Measurements from ENCODE around the gene PPM1D.

The PPM1D gene

GRCh38 chr17:60679287-60679686, 79.3 kb downstream of the PPM1D start:
- intact Hi-C loops (cut with DNase I; ENCODE audit: low total_unique reads): loop anchor here (5.0 kb wide), 2 partner anchors 77 to 733 kb away; partner anchors contain the start of gene PPM1D
- H3K9me3 ChIP-seq: no peaks in the 10 kb centered on the region
- DNase-seq: no peak

DNA sequence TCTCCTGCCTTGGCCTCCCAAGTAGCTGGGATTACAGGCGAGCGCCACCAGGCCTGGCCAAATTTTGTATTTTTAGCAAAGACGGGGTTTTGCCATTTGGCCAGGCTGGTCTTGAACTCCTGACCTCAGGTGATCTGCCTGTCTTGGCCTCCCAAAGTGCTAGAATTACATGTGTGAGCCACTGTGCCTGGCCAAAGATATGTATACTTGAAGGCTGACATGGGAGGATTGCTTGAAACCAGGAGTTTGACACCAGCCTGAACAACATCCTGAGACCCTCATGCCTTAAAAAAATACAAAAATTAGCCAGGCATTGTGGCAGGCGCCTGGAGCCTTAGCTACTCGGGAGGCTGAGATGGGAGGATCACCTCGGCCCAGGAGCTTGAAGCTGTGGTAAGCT, 80.8 kb downstream of the PPM1D start:
- H3K27ac ChIP-seq: no peak overlapping the region
- intact Hi-C loops (cut with DNase I; ENCODE audit: low total_unique reads): no loop called here
- peaks cover 0 to 15% (median 5%) of the 10 kb centered on the region in 4 donors for H3K4me1 ChIP-seq
- no peak for DNase-seq
- no peak overlapping the region for H3K4me3 ChIP-seq
- no peak for TF ChIP-seq CTCF (IDR thresholded peaks at IDR 0.05)
- H3K36me3 ChIP-seq: peaks cover 9 to 34% (median 16%) of the 10 kb centered on the region in 3 donors
- H3K27me3 ChIP-seq: no peaks in the 10 kb centered on the region
- H3K9me3 ChIP-seq: no peaks in the 10 kb centered on the region

More at GRCh38 chr17:60679287-60679686, 79.3 kb downstream of the PPM1D start:
- Histone ChIP-seq H3K27me3 (no peaks in the 10 kb centered on the region), H3K4me1 (peaks cover 0 to 15% (median 5%) of the 10 kb centered on the region in 4 donors), H3K4me3 (no peak overlapping the region), H3K27ac (no peak overlapping the region), H3K36me3 (peaks cover 5 to 21% (median 6%) of the 10 kb centered on the region in 3 donors)
- no peak for TF ChIP-seq CTCF (IDR thresholded peaks at IDR 0.05)

GRCh38 chr17:60685437-60685836, 85.4 kb downstream of the PPM1D start:
- TF ChIP-seq CTCF (IDR thresholded peaks at IDR 0.05): no peak
- H3K4me3 ChIP-seq: no peak overlapping the region
- no peaks in the 10 kb centered on the region for H3K9me3 ChIP-seq
- H3K4me1 ChIP-seq: no peaks in the 10 kb centered on the region
- H3K27ac ChIP-seq: no peak overlapping the region
- intact Hi-C loops (cut with DNase I; ENCODE audit: low total_unique reads): no loop called here
- DNase-seq: no peak
- H3K27me3 ChIP-seq: no peaks in the 10 kb centered on the region
- peaks cover 36 to 73% (median 53%) of the 10 kb centered on the region in 3 donors for H3K36me3 ChIP-seq

GRCh38 chr17:60695960-60696359, 96.0 kb downstream of the PPM1D start:
- intact Hi-C loops (cut with DNase I; ENCODE audit: low total_unique reads): no loop called here
- no peak overlapping the region for H3K27ac ChIP-seq
- peaks cover 23 to 57% (median 25%) of the 10 kb centered on the region in 3 donors for H3K36me3 ChIP-seq
- no peak for TF ChIP-seq CTCF (IDR thresholded peaks at IDR 0.05)
- H3K4me1 ChIP-seq: no peaks in the 10 kb centered on the region
- no peaks in the 10 kb centered on the region for H3K27me3 ChIP-seq
- no peak for DNase-seq
- H3K9me3 ChIP-seq: no peaks in the 10 kb centered on the region
- H3K4me3 ChIP-seq: no peak overlapping the region

DNA sequence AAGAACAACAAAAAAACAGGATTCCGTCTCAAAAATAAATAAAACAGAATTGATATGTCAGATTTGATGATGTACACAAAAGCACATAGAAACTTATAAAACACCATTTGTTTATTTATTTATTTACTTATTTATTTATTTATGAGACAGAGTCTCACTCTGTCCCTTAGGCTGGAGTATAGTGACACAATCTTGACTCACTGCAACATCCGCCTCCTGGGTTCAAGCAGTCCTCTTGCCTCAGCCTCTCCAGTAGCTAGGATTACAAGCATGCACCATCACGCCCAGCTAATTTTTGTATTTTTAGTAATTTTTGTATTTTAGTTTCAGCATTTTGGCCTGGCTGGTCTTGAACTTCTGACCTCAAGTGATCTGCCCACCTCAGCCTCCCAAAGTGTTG, 99.1 kb downstream of the PPM1D start:
- no peak for DNase-seq
- Histone ChIP-seq H3K9me3 (no peaks in the 10 kb centered on the region), H3K27ac (no peak overlapping the region), H3K4me1 (no peaks in the 10 kb centered on the region), H3K36me3 (peaks cover 9 to 27% (median 10%) of the 10 kb centered on the region in 3 donors), H3K4me3 (no peak overlapping the region), H3K27me3 (no peaks in the 10 kb centered on the region)
- intact Hi-C loops (cut with DNase I; ENCODE audit: low total_unique reads): no loop called here
- no peak for TF ChIP-seq CTCF (IDR thresholded peaks at IDR 0.05)

GRCh38 chr17:60704170-60704569, 104.2 kb downstream of the PPM1D start:
- DNase-seq: no peak
- no peaks in the 10 kb centered on the region for H3K27me3 ChIP-seq
- TF ChIP-seq CTCF (IDR thresholded peaks at IDR 0.05): no peak
- H3K9me3 ChIP-seq: no peaks in the 10 kb centered on the region
- intact Hi-C loops (cut with DNase I; ENCODE audit: low total_unique reads): no loop called here
- peaks cover 9 to 19% (median 14%) of the 10 kb centered on the region in 3 donors for H3K36me3 ChIP-seq
- H3K27ac ChIP-seq: no peak overlapping the region
- H3K4me3 ChIP-seq: no peak overlapping the region
- no peaks in the 10 kb centered on the region for H3K4me1 ChIP-seq
